Activated CD8-positive, alpha-beta memory T cell treated with anti-CD3 and anti-CD28 coated beads, Interleukin-2, amount 50 U/mL, for 48 hours (primary cell): ENCODE results near the gene WASHC3.
"Not testable (repeated sequence)": the region's sequence is repeated elsewhere in the genome, so short reads cannot be mapped to it uniquely, and the experiment has no call there.

ENCODE experiments used
- DNase-seq: peaks from one replicate; pipeline ENCODE4 v3.0.0-alpha.2; 2020

WASHC3 gene, protein sequence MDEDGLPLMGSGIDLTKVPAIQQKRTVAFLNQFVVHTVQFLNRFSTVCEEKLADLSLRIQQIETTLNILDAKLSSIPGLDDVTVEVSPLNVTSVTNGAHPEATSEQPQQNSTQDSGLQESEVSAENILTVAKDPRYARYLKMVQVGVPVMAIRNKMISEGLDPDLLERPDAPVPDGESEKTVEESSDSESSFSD

DNA sequence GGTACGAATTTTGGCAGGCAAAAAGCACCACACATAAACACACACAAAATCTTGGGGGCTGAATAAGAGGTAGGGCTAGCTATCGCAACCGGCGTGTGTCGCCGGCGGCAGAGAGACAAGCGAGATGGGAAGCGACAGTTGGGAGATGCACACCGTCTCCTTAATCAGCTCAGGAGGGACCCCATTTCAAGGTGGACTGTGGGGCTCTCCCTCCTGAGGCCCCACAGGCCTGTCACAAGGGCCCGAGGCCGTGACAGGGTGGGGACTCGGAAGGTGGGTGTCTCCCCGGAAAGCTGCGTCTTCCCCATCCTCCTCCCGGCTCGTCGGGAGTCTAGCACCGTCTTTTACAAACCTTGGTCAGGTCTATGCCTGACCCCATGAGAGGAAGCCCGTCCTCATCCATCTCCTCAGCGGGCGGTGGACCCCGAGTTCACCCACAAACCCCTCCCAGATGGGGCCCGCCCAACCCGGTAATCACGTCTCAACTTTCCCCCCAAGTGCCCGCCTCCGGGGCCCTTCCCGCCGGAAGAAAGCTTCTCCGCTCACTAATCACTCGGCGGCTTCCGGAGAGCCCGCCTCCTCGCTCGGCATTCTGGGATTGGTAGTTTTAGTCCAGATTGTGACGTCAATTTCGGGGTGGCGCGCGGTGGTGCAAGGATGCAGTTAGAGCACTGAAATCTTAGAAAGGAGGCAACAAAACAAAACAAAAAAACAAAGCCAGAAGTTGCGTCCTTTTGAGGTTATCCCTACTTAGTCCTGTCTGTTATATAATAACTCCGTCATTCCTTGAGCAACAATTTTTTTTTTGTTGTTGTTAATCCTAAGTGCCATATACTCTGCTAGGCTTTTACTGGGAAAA, at the start of gene WASHC3:
WASHC3 (minus strand) TSS at position 432 of the 859 bp plus-strand sequence; CDS start at position 403, 29 bp downstream.
- DNase-seq, result peak; percentile 94

DNA sequence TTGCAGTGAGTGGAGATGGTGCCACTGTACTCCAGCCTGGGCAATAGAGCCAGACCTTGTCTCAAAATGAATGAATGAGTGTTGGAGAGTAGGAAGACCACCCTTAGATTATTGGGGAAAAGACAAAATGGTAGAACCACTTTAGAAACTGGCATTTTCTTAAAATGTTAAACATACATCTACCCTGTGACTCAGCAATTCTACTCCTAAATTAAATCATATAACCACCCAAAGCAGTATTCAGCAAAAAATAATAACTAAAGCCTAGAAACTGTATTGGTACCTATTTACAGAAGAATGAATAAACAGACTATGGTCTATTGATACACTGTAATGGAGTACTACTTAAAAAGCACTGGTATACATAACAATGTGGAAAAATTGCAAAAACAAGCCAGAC, 49.0 kb upstream of the WASHC3 start:
- no peak for DNase-seq

DNA sequence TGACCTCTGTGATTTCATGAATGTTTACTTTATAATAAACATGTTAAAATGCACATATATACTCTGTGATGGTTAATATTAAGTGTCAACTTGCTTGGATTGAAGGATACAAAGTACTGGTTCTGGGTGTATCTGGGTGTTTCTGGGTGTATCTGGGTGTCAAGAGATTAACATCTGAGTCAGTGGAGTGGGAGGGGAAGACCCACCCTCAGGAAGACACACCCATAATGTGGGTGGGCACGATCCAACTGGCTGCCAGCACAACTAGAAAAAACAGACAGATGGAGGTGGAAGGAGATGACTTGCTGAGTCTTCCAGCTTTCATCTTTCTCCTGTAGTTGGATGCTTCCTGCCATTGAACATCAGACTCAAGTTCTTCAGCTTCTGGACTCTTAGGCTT, 46.2 kb upstream of the WASHC3 start:
- no peak for DNase-seq

DNA sequence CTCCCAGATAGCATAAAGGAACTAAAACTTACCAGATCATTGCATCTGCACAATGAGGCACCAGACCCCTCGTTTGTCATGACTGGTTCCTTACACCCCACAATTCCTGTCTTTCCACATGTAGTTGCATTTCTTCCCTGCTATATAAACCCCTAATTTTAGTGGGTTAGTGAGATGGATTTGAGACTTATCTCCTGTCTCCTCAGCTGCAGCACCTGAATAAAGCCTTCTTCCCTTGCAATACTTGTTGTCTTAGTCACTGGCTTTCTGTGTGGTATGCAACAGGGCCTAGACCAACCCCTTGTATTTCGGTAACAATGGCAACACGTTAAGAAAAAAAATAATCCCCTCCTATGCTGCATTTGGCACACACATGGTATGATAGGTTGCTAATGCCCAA, 45.1 kb upstream of the WASHC3 start:
- DNase-seq, result no peak

DNA sequence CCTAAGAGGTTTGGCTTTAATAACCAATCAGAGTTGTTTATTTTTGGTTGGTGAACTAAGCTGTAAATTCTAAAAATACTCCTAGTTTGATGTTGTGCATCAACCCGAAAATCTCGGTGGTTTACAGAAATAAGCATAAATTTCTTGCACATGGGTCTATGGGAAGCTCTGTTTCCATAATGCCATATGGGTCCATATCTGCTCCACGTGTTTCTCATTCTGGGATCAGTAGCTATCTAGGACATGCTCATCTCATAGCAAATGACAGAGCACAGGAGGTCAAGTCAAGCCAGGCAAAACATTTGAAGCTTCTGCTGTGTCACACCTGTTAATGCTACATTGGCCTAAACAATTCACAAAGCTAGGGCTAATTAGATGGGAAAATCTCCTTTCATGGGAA, 35.1 kb upstream of the WASHC3 start:
- no peak for DNase-seq

DNA sequence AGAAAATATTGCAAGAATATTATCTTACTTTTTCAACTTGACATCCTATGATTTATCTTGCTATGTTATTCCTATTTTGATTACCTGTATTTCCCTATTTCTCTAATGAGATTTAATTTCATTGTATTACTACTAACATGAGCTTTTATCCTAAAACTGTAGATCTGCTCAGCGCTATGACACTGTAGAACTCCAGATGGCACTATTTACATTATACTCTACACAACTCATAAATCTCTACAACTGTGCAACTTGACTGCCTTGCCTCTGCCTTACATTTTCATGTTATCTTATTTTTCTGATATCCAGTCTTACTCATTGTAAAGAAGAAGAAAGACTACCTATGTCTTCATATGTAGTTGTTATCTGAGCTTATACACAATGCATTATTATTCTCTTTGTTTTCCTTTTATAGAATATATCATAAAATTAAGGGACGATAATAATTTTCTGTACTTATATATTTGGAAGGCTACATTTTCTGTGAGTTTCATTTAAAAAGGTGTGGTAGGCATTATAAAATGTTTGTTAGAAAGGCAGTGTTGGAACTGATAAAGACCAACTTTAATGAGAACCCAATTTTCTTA, 34.0 kb upstream of the WASHC3 start:
- DNase-seq, result no peak

DNA sequence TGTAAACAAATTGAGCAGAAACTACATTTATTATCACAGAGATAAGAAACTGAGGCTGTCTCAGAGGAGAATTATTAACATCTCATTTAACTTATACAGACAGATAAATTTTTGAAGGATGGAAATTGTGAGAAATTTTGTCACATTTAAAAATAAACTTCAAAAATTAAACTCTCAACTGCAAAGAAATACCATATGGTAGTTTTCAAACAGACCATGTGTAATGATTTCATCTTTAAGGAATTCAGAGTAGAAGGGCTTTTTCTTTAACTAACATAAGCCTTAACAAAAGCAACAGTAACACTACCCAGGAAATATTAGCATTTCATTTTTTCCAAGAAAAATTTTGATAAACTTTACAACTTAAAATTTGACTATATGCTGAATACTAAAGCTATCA, 31.5 kb upstream of the WASHC3 start:
- DNase-seq, result no peak

DNA sequence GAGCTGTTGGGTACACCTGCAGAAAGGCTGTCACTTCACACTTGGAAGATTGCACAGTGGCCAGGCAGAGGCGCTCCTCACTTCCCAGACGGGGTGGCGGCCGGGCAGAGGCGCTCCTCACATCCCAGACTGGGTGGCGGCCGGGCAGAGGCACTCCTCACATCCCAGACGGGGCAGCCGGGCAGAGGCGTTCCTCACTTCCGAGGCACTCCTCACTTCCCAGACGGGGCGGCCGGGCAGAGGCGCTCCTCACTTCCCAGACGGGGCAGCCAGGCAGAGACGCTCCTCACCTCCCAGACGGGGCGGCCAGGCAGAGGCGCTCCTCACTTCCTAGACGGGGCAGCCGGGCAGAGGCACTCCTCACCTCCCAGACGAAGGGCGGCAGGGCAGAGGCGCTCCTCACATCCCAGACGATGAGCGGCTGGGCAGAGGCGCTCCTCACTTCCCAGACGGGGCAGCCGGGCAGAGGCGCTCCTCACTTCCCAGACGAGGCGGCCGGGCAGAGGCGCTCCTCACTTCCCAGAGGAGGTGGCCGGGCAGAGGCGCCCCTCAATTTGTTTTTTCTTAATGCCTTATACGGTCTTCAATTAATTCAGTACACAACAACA, 27.5 kb upstream of the WASHC3 start:
- DNase-seq, result not testable (repeated sequence)

DNA sequence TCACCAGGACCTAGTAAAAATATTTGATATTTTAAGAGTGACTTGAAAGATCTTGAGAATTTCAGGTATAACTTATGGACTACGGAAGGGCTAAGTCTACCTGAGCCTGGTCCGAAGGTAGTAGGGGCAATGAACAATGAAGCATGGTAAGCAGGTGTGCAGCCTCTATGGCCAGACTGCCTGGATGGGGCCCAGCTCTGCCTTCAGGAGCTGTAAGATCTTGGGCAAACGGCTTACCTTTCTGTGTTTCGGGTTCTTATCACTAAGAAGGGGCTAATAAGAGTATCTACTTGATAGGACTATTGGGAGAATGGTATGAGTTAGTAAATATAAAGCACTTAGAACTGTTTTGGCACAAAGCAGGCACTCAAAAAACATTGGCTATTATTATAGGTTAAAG, 19.1 kb upstream of the WASHC3 start:
- DNase-seq, result no peak

DNA sequence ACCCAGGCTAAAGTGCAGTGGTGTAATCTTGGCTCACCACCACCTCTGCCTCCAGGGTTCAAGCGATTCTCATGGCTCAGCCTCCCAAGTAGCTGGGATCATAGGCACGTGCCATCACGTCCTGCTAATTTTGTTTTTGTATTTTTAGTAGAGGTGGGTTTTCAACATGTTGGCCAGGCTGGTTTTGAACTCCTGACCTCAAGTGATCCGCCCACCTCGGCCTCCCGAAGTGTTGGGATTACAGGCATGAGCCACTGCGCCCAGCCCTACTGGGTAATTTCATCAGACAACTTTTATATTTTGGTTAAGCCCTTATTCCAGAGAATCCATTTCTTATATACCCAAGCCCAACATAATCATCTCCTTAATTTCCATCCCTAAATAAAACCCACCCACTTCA, 10.3 kb upstream of the WASHC3 start:
- DNase-seq, result not testable (repeated sequence)

DNA sequence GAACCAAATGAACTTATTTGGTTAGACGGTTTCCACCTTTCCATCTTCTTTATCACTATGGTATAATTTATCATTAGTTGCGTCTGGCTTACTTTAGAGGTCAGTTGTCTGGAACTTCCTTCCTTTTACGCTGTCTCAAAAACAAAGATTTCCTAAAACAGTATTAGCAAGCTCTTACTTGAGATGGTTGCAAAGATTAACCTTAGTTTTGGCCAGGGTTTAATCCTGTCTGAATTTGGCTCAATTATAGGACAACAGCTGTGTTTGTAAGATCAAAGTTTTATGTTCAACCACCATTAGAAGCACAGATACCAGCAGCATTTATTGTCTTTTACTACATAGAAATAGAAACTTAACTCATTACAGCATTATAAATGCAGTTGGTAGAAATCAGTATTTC, 7.9 kb upstream of the WASHC3 start:
- no peak for DNase-seq

DNA sequence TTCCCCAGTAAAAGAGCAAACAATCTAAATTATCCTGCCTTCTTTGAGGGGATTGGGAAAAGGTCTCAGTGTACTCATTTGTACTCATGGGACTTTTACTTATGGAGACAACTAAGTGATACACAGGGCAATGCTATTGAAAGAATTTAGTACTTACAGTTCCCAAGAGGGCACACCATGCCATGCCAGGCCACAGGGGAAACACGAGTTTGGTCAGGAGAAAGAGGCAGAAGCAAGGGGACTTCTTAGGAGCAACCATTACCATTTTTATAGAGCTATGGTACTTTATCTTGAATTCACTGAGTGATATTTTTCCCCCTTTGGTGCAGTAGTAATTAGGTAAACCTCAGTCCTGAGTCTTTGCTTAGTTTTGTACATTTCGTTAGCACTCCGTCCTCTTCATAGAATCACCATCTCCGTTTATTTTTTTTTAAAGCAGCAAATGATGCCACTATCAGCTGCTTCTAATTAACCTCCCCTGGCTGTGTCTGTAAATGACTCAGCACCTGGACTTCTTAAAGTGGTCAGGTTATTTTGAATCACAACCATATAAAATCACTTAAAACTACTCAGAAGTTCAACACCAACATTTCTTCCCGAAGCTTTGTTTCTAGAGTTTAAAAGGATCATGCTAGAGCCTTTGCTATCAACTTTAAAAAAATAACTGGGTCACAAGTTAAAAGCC, 5.9 kb upstream of the WASHC3 start:
- no peak for DNase-seq

DNA sequence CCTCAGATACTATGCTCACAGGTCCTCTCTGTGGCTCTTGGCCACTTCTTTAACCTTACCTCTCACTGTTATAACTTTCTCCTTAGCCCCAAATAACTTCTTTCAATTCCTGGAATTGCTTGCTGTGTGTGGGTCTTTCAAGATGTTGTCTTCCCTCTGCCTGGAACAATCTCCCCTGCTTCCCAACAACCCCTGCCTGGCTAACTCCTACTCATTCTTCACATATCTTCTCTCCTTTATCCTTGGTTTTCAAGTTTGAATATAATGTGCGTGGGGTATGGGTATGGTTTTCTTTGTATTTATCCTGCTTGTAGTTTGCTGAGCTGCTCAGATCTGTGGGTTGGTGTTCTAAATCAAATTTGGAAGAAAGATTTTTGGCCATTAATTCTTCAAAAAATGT, 2.7 kb upstream of the WASHC3 start:
- no peak for DNase-seq

DNA sequence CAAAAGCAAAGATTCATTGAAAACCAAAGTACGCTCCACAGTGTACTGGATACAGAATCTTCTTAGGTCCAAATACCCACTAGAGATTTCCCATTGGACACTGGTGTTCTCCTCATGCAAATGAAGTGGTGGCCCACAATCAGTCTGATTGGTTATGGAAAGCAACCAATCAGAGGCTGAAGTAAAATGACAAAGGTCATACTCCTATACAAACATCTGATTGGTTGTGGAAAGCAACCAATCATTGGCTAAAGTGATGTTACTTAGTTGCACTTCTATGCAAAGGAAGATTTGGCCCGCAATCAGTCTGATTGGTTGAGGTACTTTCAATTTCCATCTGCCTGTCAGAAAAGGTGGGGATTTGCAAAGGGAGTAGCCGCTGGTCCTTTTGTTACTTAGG, 1.3 kb upstream of the WASHC3 start:
- no peak for DNase-seq

DNA sequence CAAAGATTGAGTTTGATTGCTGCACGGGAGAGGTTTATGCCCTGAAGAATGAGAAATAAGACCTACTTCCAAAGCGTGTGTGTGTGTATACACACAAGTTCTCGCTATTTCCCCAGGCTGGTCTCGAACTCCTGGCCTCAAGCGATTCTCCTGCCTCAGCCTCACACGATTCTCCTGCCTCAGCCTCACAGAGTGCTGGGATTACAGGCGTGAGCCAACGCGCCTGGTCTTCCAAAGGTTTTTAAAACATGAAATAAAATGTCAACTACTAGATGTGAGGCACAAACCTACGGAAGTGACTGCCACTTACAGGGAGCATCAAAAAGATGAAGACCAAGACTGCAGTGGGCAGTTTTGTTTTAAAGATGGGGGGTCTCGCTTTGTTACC, 622 bp upstream of the WASHC3 start:
- DNase-seq, result no peak

DNA sequence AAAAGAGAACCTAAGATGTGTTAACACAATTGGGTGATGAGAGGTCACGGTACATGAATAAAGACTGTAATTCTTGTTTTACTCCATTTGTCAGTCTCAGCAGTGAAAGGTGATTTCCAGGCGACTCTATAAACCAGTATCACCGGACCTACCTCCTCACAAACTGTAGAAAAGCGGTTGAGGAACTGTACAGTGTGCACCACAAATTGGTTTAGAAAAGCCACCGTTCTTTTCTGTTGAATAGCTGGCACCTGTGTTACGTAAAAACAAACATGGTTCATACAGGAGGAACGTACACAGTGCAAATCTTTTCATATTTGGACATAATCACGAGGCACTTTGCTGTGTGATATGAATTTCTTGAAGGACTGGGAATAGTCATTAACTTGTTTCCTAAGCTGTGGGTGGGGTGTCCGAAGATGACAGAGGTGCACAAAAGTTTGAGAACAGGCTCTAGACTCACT, 663 bp downstream of the WASHC3 start:
- no peak for DNase-seq

DNA sequence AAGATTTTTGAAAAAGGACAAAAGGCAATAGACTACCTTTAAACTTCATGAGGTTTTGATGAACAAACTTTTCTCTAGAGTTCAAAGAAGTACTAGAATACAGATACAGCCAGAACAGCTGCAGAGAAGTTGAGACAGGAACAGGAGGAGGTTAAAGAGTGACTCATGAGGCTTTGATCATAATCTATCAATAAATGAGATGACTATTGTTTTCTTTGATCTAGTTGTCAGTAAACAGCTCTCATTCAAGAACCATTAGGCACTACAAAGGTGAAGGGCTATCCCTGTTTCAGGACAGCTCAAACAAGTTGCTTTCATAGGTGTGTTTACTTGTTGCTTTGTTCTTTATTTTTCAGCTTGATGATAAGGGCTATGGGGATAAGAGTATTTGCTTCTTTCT, 2.4 kb downstream of the WASHC3 start:
- no peak for DNase-seq

DNA sequence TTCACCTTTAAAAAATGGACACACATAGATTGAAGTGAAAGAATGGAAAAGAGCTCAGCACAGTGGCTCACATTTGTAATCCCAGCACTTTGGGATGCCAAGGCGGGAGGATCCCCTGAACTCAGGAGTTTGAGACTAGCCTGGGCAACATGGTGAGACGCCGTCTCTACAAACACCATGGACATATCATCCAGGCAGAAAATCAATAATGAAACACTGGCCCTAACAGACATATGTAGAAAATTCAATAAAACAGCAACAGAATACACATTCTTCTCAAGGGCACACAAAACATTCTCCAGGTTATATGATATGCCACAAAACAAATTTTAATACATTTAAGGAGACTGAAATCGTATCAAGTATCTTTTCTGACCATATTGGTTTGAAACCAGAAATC, 7.4 kb downstream of the WASHC3 start:
- DNase-seq, result no peak

DNA sequence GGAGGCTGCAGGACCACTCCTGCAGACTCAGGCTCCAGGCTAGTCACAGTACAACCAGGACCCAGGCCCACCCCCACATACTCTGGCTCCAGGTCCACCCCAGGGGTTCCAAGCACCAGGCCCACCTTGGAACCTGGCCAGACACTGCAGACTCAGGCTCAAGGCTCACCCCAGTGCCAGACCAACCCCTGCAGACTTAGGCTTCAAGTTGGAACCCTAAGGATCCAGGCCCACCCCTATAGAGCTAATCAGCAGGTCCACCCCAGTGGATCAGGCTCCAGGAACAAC, 8.8 kb downstream of the WASHC3 start:
- DNase-seq, result no peak

DNA sequence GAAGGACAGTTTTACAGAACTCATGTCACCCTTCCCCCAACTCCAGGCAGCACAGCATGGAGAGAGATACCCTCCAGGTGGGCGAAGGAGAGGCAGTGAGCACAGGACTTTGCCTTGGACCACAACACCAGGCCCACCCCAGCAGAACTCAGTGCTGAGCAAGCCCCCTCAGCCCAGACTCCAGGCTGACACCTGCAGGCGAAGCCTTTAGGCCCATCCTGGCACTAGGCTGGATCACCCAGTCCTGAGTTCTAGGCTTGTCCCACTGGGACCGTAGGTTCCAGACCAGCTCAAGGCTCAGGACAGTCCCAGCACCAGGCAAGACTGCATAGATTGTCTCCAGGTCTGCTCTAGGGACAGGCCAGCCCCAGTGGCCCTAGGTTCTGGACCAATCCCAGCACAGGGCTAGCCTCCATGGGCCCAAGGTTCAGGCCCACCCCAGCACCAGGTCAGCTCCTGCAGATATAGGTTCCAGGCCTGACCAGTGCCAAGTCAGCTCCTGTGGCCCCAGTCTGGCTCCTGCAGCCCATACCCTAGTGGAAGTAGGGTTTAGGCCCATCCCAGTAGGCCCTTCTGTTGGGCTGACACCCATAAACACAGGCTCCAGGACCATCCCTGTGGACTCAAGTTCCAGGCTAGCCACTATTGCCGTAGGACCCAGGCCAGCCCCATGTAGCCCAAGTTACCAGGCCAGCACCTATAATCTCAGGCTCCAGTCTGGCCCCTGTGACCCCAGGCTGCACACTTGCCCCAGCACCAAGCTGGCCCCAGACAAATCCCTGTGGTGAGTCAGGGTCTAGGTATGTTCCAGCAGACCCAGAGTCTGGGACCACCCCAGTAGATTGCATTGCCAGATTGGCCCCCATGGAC, 9.4 kb downstream of the WASHC3 start:
- no peak for DNase-seq

DNA sequence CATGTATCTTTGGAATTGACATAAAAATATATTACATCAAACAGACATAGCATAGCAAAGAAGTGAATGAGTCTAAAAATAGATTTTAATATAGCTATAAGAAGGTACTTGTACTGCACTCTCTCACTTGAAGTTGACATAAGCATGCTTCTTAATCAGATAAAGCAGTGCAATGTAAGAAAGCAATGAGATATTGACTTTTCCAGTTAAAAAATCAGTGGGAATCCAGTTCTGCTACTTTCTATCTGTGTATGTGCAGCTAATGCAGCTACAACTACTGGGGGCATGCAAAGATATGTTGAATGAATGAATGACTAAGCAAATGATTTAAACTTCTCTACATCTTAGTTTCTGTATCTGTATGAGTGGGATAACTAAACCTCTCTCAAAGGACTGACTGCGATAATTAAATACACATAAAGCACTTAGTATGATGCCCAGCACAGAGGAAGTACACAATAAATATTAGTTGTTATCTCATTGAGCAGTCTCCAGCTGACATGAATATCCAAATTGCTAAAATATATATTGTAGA, 10.3 kb downstream of the WASHC3 start:
- no peak for DNase-seq
